K562 (cell line): ENCODE data around the gene LPAR4. TPM values are rescaled to one million over a fixed set of nuclear protein-coding genes. Genes with fewer than 3 reads are reported as not detected.
A peak's percentile ranks its signal among the peaks of the same experiment; 100 is the strongest.

ENCODE experiments used
- ATAC-seq: fragments of 200-7000 bp; cut with Tn5 transposase; 3 replicates; pipeline ENCODE4 v1.9.1; 2020; ENCODE audit warnings: moderate library complexity
- BruUV-seq: library from RNA; stranded (reverse); fragments of 400-500 nt; replicated peaks from 2 replicates; lab custom pipeline; 2021; lab: Mats Ljungman, UMichigan
- CTCF ChIA-PET: fragments of 300-600 bp; formaldehyde crosslinking; extraction: SDS; loops from one replicate; lab custom pipeline; 2021; ENCODE audit warnings: low intra/inter-chr PET ratio; lab: Yijun Ruan, JAX
- POLR2A ChIA-PET: fragments of 300-600, 350-650 bp; sonication (Branson Sonifier 250); formaldehyde crosslinking; extraction: SDS; loops from one replicate; lab custom pipeline; 2021; ENCODE audit warnings: antibody characterized with exemption, inconsistent platforms; lab: Yijun Ruan, JAX
- DNase-seq, 4 experiments: peaks; one replicate each; pipeline versions ENCODE4 v3.0.0 to v3.0.0-alpha.2; 2011 to 2018; ENCODE audit warnings: low spot score in 3 of 4, mixed read lengths in 3 of 4; ENCODE audit errors: extremely low read depth in 1 of 4
- FAIRE-seq: peaks from 2 replicates; lab custom pipeline; 2011; peaks lifted over from hg19 to GRCh38; lab: Jason Lieb, UNC
- H2AFZ ChIP-seq: 2 replicates; pipeline ENCODE4 v1.6.0; 2011; ENCODE audit warnings: low read depth, low read length, control low read depth, inconsistent platforms
- H3K27ac ChIP-seq: fragments of 200-600 bp; 3 replicates; pipeline ENCODE4 v1.8.0; 2011; ENCODE audit warnings: low read depth, mild to moderate bottlenecking, control low read depth, inconsistent platforms, low read length, moderate library complexity, mixed read lengths; ENCODE audit errors: extremely low read depth
- H3K27me3 ChIP-seq, 2 experiments: fragments of 300-600 bp in 1 of 2; 2 replicates in 1 of 2; 3 replicates in 1 of 2; pipeline versions ENCODE4 v1.6.0 to v1.8.0; 2011; ENCODE audit warnings: inconsistent platforms in 2 of 2, low read length in 2 of 2, mild to moderate bottlenecking in 1 of 2, mixed read lengths in 1 of 2, moderate library complexity in 1 of 2; ENCODE audit not compliant: control insufficient read depth in 2 of 2, insufficient read depth in 2 of 2
- H3K36me3 ChIP-seq: fragments of 300-600 bp; 3 replicates; pipeline ENCODE4 v1.8.0; 2011; ENCODE audit warnings: mild to moderate bottlenecking, low read length, inconsistent platforms; ENCODE audit not compliant: control insufficient read depth, insufficient read depth
- H3K4me1 ChIP-seq, 2 experiments: fragments of 200-600 bp in 1 of 2; replicated peaks in 1 of 2; 2 replicates in 1 of 2; 3 replicates in 1 of 2; pipeline versions ENCODE4 v1.5.1 to v1.8.0; 2011; ENCODE audit warnings: inconsistent platforms in 2 of 2, low read length in 2 of 2, mild to moderate bottlenecking in 1 of 2, mixed read lengths in 1 of 2, moderate library complexity in 1 of 2; ENCODE audit not compliant: control insufficient read depth in 2 of 2, insufficient read depth in 2 of 2
- H3K4me2 ChIP-seq: 2 replicates; pipeline ENCODE4 v1.6.1; 2011; ENCODE audit warnings: low read length, control low read depth, inconsistent platforms, mixed read lengths; ENCODE audit not compliant: insufficient read depth
- H3K4me3 ChIP-seq: fragments of 200-600 bp; sonication (generic), shearing (Covaris generic); 2 replicates; pipeline ENCODE4 v1.5.1; 2016; ENCODE audit warnings: control low read depth, inconsistent platforms
- H3K79me2 ChIP-seq: fragments of 200-600 bp; 3 replicates; pipeline ENCODE4 v1.8.0; 2011; ENCODE audit warnings: low read length, inconsistent platforms; ENCODE audit not compliant: control insufficient read depth, insufficient read depth
- H3K9ac ChIP-seq, 2 experiments: 2 replicates each; pipeline versions ENCODE4 v1.6.0 to v1.6.1; 2011; ENCODE audit warnings: low read depth in 2 of 2, low read length in 2 of 2, control low read depth in 1 of 2, inconsistent platforms in 1 of 2, mild to moderate bottlenecking in 1 of 2, mixed read lengths in 1 of 2; ENCODE audit not compliant: insufficient read depth in 1 of 2
- H3K9me1 ChIP-seq: one replicate; pipeline ENCODE4 v1.6.0; 2011; ENCODE audit warnings: inconsistent platforms, mild to moderate bottlenecking, low read length, moderate library complexity; ENCODE audit not compliant: control insufficient read depth, insufficient read depth
- H3K9me3 ChIP-seq: replicated peaks from 2 replicates; pipeline ENCODE4 v1.5.1; 2011; ENCODE audit warnings: low read depth, low read length, inconsistent platforms; ENCODE audit not compliant: control insufficient read depth, insufficient read depth
- H4K20me1 ChIP-seq: replicated peaks from 2 replicates; pipeline ENCODE4 v1.6.1; 2011; ENCODE audit warnings: low read length, inconsistent platforms, mixed read lengths; ENCODE audit not compliant: control insufficient read depth, insufficient read depth
- CREM ChIP-seq: IDR thresholded peaks from 2 replicates; pipeline ENCODE4 v1.6.1; 2014; ENCODE audit warnings: antibody characterized with exemption, low read depth
- JUN ChIP-seq, 2 experiments: sonication (generic) in 1 of 2; formaldehyde crosslinking in 1 of 2; IDR thresholded peaks; 2 replicates each; pipeline versions ENCODE4 v1.6.1 to v1.8.0; 2012 to 2022; ENCODE audit warnings: borderline replicate concordance in 2 of 2, mild to moderate bottlenecking in 2 of 2, improper control_type of control experiment in 1 of 2, low read depth in 1 of 2, low read length in 1 of 2, missing genetic modification reagents in 1 of 2
- PHB ChIP-seq: fragments of 250-450 bp; sonication (Bioruptor Pico); IDR thresholded peaks from 2 replicates; pipeline ENCODE4 v1.5.0; 2021
- PRMT5 ChIP-seq: sonication (generic); formaldehyde crosslinking; IDR thresholded peaks from 2 replicates; pipeline ENCODE4 v1.5.0; 2020; ENCODE audit warnings: missing genetic modification reagents
- PTBP1 ChIP-seq: fragments of 200-400 bp; formaldehyde crosslinking; IDR thresholded peaks from 2 replicates; pipeline ENCODE4 v1.6.1; 2017; ENCODE audit warnings: low read depth, low read length
- RFX7 ChIP-seq: fragments of 250-450 bp; sonication (Bioruptor Pico); IDR thresholded peaks from 2 replicates; pipeline ENCODE4 v1.5.1; 2021; ENCODE audit warnings: mild to moderate bottlenecking
- SMAD3 ChIP-seq: fragments of 450-650 bp; formaldehyde crosslinking; conservative IDR thresholded peaks from 2 replicates; pipeline ENCODE4 v1.4.0; 2020; ENCODE audit warnings: mild to moderate bottlenecking
- TAF9B ChIP-seq: fragments of 450-650 bp; IDR thresholded peaks from 2 replicates; pipeline ENCODE4 v1.6.1; 2018; ENCODE audit warnings: mild to moderate bottlenecking; ENCODE audit not compliant: partially characterized antibody
- TEAD1 ChIP-seq, 2 experiments: fragments of 450-650 bp in 1 of 2; sonication (generic) in 1 of 2; formaldehyde crosslinking; IDR thresholded peaks; 2 replicates each; pipeline versions ENCODE4 v1.4.0 to v1.8.0; 2020 to 2022; ENCODE audit warnings: mild to moderate bottlenecking in 2 of 2, missing genetic modification reagents in 1 of 2
- ZNF57 ChIP-seq: fragments of 450-650 bp; formaldehyde crosslinking; IDR thresholded peaks from 2 replicates; pipeline ENCODE4 v1.4.0; 2020; ENCODE audit warnings: mild to moderate bottlenecking, moderate library complexity
- ZNF79 ChIP-seq: fragments of 250-450 bp; sonication (Bioruptor Pico); IDR thresholded peaks from 2 replicates; pipeline ENCODE4 v1.4.0; 2020; ENCODE audit warnings: low read depth, mild to moderate bottlenecking, moderate library complexity
- WGBS: fragments of 100-300 bp; shearing (Covaris generic); methylation state at CpG from one replicate; pipeline ENCODE4 v1.1.6; 2016; ENCODE audit warnings: low coverage, mixed read lengths; ENCODE audit not compliant: insufficient coverage; ENCODE audit errors: missing lambda C conversion rate; 5-methylcytosine and 5-hydroxymethylcytosine counted together
- in situ Hi-C: fragments of 300-500 bp; cut with MboI; formaldehyde crosslinking; loops from 4 replicates; pipeline ENCODE4 v1.15.0; 2018; ENCODE audit warnings: inconsistent platforms, mixed read lengths
- intact Hi-C: fragments of 100-400 bp; cut with micrococcal nuclease; formaldehyde crosslinking; loops from 2 replicates; pipeline ENCODE4 v1.14.2; 2022
- polyA plus RNA-seq, 8 experiments: library from polyadenylated mRNA; depleted of rRNA in 4 of 8; stranded (reverse) in 5 of 8; unstranded in 3 of 8; fragments of >200 nt; fragmentation: Nextera tagmentation in 2 of 8; fragmentation: Illumina TruSeq in 1 of 8; extraction: Ambion mirVana in 2 of 8; extraction: Trizol in 1 of 8; gene quantifications; 2 replicates each; pipeline versions ENCODE4 v1.2.1 to v1.2.3, GENCODE V29; 2011 to 2014; ENCODE audit warnings: inconsistent platforms in 1 of 8, missing spikeins in 1 of 8
- total RNA-seq, 7 experiments: library from RNA; depleted of rRNA in 6 of 7; stranded (reverse); fragments of >200 nt in 6 of 7; fragmentation: Illumina TruSeq in 2 of 7; extraction: Trizol in 2 of 7; gene quantifications; 2 replicates each; pipeline versions ENCODE4 v1.2.1 to v1.2.3, GENCODE V29; 2011 to 2021; ENCODE audit warnings: low replicate concordance in 1 of 7
- TF ChIP-seq, protein P1 (sequence below): sonication (generic); formaldehyde crosslinking; IDR thresholded peaks from 2 replicates; pipeline ENCODE4 v1.8.0; 2022; ENCODE audit warnings: mild to moderate bottlenecking, low read depth, missing genetic modification reagents
- TF ChIP-seq, protein P2 (sequence below): fragments of 250-450 bp; sonication (Bioruptor Pico); IDR thresholded peaks from 2 replicates; pipeline ENCODE4 v1.8.0; 2021; ENCODE audit warnings: moderate library complexity, mild to moderate bottlenecking, inconsistent platforms

LPAR4 gene
- total and polyA plus RNA-seq, 9 of the 15 experiments (the other 6 are each of a cell fraction or from before 2014, with no cell fraction given) = not detected

DNA sequence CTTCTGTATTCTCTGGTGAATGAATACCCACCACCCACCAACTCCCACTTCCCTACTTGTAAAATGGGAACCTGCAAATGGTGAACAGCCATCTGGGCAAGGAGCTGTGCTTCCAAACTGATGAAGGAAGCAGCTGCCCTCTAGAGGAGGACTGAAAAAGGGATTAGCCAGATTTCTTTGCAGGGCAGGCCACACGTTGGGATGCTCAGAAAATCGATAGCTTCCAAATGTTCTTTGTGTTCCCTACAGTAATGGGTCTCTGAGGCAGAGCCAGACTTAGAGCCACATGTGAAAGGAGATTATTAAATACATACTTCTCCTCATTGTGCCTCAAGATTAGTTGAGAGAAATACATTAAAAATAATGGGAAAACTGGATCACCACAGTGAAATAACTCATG lies 39.3 kb upstream of the LPAR4 start:
- Histone ChIP-seq H2AFZ (no peak overlapping the region), H3K4me1 (no peaks in the 10 kb centered on the region), H3K79me2 (no peaks in the 10 kb centered on the region), H3K9ac (no peak overlapping the region), H3K36me3 (no peaks in the 10 kb centered on the region), H3K4me3 (no peak overlapping the region), H4K20me1 (no peaks in the 10 kb centered on the region), H3K27ac (no peak overlapping the region), H3K27me3 (no peaks in the 10 kb centered on the region), H3K4me2 (no peak overlapping the region), H3K9me1 (no peaks in the 10 kb centered on the region), H3K9me3 (no peaks in the 10 kb centered on the region)
- in situ Hi-C loops (no loop called here), intact Hi-C loops (no loop called here)
- DNase-seq (peak in 1 of 4 experiments; percentile 0), FAIRE-seq (no peak), ATAC-seq (no peak)
- ChIA-PET POLR2A (interaction anchor here (0.5 kb wide), 1 partner anchor 15 kb away, joined by 4 read pairs; no protein-coding TSS in a partner anchor), CTCF (no interaction called here)
- 0% methylated on average over 2 of the region's 2 CpGs for WGBS
- BruUV-seq = no TSS peak
- TF ChIP-seq, protein P1, sequence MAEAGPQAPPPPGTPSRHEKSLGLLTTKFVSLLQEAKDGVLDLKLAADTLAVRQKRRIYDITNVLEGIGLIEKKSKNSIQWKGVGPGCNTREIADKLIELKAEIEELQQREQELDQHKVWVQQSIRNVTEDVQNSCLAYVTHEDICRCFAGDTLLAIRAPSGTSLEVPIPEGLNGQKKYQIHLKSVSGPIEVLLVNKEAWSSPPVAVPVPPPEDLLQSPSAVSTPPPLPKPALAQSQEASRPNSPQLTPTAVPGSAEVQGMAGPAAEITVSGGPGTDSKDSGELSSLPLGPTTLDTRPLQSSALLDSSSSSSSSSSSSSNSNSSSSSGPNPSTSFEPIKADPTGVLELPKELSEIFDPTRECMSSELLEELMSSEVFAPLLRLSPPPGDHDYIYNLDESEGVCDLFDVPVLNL (CRISPR knock-in tag) = no peak
- TF ChIP-seq PHB (CRISPR knock-in tag) (no peak), CREM (no peak), TEAD1 (CRISPR knock-in tag; IDR thresholded peaks at IDR 0.05) (no peak), SMAD3 (no peak), ZNF79 (CRISPR knock-in tag) (no peak), JUN (IDR thresholded peaks at IDR 0.05; ENCODE audit: borderline replicate concordance, low read depth, low read length) (no peak), JUN (CRISPR knock-in tag; IDR thresholded peaks at IDR 0.05; ENCODE audit: borderline replicate concordance) (no peak), RFX7 (CRISPR knock-in tag) (no peak), TAF9B (no peak), PRMT5 (CRISPR knock-in tag) (no peak), PTBP1 (no peak), ZNF57 (CRISPR knock-in tag) (no peak)
- TF ChIP-seq, protein P2, sequence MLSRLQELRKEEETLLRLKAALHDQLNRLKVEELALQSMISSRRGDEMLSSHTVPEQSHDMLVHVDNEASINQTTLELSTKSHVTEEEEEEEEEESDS = no peak
